Brain pericyte (primary cell): ENCODE results near the gene HADHA.

Experiments used
- DNase-seq: peaks from one replicate; pipeline ENCODE4 v3.0.0-alpha.2; 2012; ENCODE audit warnings: low read depth, low spot score

Gene HADHA

GRCh38 chr2:26193578-26194231, 50.7 kb downstream of the HADHA start:
- no peak for DNase-seq

DNA sequence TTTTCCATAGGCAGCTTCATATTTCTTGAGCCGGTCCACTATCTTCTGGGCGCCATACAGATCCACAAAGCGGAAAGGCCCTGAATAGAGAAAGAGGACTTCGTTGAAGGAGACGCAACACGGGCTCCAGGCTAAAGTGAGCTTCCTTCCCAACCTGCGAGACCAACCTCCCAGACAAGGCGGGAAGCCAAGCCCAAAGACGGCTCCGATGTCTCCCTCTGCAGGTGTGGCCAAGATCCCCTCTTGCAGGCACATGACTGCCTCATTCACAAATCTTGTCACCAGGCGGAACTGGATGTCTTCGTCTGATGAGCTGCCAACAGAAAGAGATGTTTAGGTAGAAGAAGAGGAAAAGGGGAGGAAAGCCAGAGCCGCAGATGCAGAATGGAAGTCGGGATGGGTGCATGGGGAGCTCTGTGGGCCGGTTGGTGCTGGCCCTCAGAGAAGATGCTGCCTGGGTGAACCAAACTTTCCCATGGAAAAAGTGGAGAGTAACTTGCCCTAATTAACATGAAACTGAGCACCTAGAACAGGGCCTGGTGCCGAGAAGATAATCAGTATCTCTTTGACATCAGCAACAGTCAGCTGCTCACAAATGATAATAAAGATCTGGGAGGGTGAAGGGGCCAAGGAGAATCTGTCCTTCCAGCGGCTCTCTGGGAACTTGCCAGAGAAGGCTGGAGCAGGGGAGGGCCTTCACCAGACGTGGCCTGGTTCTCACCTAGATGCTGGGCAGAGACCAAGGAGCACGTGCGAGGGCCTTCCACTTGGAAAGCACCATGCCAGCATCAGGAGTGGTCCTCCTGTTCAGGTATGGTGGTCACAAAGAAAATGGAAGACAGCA, 52.9 kb downstream of the HADHA start:
- no peak for DNase-seq

- DNase-seq, result no peak
Observed at GRCh38 chr2:26190369-26190768, 54.1 kb downstream of the HADHA start.

DNA sequence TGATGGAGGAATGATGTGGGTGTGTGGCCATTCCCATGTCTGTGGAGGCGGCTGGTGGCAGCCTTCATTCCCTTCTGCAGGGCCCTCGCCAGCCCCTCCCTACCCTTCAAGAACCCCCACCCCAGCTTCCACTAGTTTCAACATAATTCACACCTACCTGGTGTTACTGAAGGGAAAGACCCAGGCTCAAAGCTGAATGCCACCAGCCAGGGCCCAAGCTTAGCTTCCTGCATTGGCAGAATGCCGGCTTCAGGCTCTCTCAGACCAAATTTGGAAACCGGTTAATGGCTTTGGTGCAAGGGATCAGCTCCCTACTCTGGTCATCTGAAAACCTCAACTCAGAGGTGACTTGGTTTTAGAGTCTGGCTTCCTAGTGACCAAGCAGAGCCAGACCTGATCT, 54.7 kb downstream of the HADHA start:
- DNase-seq, result no peak

DNA sequence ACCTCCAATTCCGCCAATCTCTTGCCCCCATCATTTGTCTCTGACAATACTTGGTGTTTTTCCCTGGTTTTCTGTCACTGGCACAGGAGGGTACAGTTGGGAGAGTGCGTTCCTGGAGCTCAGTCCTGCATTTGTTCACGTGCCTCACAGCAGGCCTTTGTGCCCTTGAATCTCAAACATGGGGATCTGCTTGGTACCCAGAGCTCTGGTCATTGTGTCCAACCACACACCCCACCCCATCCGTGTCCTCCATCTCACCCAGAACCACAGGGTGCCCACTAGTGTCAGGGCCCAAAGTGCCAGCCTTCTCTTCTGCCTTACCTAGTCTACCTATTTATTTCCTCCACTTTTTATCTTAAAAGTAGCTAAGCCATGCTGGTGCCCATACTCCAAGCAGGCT, 55.3 kb downstream of the HADHA start:
- DNase-seq, result no peak

DNA sequence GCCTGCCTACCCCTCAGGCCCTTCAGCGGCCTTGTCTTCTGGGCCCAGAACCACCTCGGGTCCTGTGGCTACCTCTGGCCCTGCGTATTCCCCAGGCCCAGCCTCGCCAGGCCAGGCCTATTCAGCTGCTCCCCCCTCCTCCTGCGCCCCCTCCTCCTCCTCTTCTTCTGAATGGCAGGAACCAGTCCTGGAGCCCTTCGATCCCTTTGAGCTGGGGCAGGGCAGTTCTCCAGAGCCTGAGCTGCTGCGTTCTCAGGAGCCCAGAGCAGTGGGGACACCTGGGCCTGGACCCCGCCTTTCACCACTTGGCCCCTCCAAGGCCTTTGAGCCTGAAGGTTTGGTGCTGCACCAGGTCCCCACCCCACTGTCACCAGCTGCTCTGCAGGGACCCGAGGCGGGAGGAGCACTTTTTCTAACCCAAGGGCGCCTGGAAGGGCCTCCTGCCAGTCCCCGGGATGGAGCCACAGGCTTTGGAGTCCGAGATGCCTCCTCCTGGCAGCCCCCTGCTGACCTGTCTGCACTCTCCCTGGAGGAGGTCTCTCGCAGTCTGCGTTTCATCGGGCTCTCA, 56.8 kb downstream of the HADHA start:
- no peak for DNase-seq

DNA sequence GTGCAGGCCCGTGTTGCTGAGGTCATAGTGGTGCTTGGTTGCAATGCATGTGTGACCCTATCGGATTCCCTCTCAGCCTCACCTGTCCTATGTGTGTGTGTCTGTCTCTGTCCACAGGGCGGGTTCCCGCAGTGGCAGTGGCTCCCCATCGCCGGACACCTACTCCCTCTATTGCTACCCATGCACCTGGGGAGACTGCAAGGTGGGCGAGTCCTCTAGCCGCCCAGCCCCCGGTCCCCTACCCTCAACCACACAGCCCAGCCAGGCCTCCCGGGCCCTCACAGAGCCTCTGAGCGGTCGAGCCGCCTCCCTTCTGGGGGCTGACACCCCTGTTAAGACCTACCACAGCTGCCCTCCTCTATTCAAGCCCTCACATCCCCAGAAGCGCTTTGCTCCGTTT, 57.3 kb downstream of the HADHA start:
- no peak for DNase-seq

DNA sequence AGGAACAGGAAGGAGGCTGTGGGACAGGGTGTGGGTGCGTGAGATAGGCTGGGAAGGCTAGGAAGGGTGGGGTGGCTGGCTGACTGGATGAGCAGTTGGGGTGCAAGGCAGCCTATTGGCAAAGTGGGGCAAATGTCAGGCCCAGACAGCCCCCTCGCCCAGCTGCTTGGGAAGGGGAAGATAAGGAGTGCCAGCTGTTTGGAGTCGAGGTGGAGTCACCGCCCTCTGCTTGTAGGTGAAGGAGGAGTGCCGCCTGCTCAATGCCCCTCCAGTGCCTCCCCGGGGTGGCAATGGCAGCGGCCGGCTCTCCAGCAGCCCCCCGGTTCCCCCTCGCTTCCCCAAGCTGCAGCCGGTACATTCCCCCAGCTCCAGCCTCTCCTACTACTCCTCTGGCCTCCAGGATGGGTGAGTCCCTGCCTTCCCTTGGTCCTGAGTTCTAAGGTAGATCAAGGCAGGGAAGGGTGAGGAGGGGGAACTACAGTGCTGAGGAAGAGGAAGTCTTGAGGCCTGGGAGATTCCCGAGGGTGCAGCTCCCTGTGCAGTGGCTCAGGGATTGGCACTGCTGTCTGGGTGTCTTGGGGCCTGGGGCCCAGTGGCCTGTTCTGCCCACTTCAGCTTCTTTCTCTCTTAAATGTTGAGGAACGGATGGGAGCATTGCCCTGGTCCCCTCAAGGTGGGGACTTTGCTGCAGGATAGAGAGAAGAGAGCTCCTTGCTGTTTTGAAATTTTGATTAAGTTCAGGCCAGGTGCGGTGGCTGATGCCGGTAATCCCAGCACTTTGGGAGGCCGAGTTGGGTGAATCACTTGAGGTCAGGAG, 58.3 kb downstream of the HADHA start:
- no peak for DNase-seq

DNA sequence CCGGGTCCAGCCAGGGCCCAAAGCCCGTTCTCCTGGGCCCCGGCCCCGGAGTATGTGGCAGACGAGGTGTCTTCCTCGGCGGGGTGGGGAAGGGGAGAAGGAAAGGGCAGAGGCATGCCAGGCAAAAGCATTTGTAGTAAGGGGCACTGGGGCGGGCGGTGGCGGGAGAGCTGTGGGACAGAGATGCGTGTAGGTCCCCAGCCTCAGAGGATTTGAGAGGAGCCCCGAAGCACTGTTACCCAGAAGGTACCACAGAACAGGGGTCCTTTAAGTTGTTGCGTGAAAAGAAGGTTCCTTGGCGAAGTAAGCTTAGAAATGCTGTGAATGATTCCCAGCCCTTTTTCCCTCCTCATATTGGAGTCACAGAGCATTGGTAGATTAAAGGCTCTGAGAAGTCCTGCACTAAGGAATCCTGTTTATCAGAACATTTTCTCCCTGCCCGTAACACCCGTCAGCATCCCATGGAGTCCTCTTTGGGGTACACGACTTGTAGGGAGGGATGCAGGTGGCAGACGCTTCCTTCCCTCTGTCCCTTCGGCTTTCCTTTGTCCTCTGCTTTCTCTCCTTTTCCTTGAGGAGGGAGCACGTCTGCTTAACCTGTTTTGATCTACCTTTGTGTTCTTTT, 59.0 kb downstream of the HADHA start:
- no peak for DNase-seq

DNA sequence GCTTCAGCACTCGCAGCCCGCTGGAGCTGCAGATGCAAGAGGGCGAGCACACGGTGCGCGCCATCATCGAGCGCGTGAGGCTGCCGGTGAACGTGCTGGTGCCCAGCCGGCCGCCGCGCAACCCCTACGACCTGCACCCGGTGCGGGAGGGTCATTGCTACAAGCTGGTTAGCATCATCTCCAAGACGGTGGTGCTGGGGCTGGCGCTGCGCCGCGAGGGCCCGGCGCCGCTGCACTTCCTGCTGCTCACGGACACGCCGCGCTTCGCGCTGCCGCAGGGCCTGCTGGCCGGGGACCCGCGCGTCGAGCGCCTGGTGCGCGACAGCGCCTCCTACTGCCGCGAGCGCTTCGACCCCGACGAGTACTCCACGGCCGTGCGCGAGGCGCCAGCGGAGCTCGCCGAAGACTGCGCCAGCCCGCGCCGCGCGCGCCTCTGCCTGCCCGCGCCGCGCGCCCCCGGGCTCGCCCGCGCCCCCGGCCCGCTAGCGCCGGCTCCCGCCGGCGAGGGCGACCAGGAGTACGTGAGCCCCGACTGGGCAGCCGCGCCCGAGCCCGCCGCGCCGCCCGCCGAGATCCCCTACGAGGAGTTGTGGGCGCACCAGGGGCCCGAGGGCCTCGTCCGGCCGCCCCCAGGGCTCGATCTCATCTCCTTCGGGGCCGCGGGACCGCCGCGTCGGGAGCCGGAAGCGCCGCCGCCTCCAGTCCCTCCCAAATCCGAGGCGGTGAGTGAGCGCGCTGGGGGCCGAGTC, 59.7 kb downstream of the HADHA start:
- DNase-seq, result peak; percentile 40

GRCh38 chr2:26184121-26184520, 60.3 kb downstream of the HADHA start:
- DNase-seq, result no peak

DNA sequence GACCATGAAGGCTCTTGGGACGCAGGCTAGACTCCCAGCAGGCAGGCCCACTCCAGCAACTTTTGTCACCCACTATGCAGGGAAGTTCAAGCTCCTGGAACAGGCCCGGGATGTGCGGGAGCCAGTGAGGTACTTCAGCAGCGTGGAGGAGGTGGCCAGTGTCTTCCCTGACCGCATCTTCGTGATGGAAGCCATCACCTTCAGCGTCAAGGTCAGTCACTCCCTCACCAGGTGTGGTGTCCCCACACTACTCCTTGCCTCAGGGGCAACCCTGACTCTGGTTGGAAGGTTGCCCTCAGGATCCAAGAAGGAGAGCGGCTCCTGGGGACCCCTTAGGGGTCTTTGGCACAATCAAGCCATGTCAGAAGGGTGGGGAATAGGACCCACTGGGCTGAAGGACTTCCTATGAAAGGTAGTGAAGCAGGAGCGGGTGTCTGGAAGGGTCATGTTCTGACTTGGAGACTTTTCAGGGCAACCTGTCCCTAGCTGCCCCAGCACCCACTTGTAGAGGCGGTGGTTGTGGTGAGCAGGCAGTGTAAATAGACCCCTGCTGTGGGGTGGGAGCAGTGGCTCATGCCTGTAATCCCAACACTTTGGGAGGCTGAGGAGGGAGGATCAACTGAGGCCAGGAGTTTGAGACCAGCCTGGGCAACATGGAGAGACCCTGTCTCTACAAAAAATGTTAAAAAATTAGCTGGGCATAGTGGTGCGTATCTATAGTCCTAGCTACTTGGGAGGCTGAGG, 61.4 kb downstream of the HADHA start:
- DNase-seq, result no peak

GRCh38 chr2:26182441-26182840, 62.0 kb downstream of the HADHA start:
- DNase-seq, result no peak

DNA sequence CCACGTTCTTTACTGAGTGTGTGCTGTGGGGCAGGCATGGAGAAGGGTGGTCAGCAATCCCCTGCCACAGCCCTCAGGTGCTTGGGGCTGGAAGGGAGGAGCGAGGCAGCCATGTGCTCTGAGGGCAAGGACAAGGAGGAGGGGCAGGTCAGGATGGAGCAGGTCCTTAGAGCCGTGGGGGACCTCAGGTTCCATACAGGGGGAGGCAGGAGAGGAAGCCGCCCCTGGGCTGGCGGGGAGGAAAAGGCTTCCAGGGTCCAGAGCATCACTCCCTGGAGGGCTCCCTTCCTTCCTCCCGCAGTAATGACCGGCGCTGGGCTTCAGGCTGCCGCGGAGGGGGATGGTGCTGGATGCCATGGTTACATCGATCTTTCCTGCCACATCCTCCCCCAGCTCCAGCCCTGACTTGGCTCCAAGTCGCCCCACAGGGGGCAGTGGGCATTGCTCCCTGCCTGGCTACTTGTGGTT, 65.0 kb downstream of the HADHA start:
- DNase-seq, result no peak

- no peak for DNase-seq
Observed at GRCh38 chr2:26178746-26179436, 65.5 kb downstream of the HADHA start.

GRCh38 chr2:26178246-26178645, 66.2 kb downstream of the HADHA start:
- DNase-seq, result no peak

GRCh38 chr2:26177122-26177521, 67.3 kb downstream of the HADHA start:
- no peak for DNase-seq

GRCh38 chr2:26176279-26176615, 68.2 kb downstream of the HADHA start:
- DNase-seq, result no peak

DNA sequence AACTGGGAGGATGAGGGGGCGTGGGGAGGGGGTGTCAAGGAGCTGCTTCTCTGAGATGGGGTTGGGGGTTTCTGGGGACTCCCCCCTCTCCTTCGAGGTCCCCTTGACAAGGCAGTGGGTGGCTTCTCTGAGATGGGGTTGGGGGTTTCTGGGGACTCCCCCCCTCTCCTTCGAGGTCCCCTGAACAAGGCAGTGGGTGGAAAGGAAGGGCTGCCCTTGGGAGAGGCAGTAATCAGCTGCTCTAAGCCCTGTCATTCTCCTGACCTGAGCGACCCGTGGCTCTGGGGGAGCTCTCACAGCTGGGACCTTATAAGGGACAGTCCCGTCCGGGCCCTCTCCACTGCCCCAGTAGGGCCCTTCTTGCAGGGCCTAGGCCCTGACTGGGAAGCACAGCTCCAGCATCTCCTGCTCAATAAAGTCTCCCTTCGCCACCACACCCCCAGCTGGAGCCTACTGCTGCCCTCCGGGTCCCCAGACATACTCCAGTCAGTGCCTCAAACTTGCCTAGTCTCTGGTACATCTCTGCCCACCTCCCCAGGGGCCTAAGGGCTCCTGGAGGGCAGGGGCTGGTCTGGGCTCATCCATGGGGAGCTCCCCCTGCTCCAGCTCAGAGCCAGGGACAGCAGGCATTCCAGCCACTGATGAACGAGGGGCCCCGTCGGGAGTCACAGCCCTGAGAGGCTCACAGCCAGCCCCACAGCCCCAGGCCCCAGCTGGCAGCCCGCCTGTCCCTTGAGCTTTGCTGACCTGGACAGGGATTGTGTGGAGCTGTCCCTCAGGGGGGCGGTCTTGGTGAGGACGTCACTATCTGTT, 68.8 kb downstream of the HADHA start:
- no peak for DNase-seq
